ENCODE data around the gene SOBP. TPM values are rescaled to one million over a fixed set of nuclear protein-coding genes. Genes with fewer than 3 reads are reported as not detected.

Gene SOBP
- total and polyA plus RNA-seq, 5 donors from 2014 or later: 0.07 to 0.13 TPM; not detected in 3

DNA sequence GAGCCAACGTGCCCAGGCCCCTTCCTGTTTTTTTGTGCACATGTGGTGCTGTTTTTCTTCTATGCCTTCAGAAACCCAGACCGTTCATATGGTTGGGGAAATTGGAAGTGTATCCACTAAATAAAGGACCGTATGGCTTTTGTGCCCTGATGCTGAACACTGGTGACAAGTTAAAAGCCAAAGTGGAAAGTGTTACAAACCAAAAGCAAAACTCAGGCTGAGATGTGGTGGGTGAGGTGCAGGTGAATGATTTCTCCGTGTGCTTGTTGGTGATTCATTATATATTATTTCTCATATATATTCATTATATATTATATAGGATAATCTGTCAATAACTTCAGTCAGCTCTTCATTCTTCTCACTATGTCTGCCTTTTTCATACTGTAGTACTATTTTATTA is 148.6 kb downstream of the SOBP start:
- peaks cover 5% of the 10 kb centered on the region for H3K4me1 ChIP-seq (ENCODE audit: control insufficient read depth, insufficient read depth, low read length, poor library complexity, severe bottlenecking)
- no peaks in the 10 kb centered on the region for H3K9me3 ChIP-seq (ENCODE audit: control insufficient read depth in 2 of 2, low read length in 2 of 2)
- no peak overlapping the region for H3K27ac ChIP-seq (ENCODE audit: insufficient read depth, low read length, poor library complexity, severe bottlenecking)
- no peak for DNase-seq
- no peak for ATAC-seq (ENCODE audit: low read depth in 2 of 2)
- Mint-ChIP-seq H3K9me3 (peaks cover 0 to 1% (median 0%) of the 10 kb centered on the region in 7 donors), H3K4me1 (peaks cover 0 to 5% (median 0%) of the 10 kb centered on the region in 4 donors), H3K27ac (no peak overlapping the region), H3K36me3 (no peaks in the 10 kb centered on the region), H3K27me3 (peaks cover 60% of the 10 kb centered on the region), H3K4me3 (no peak overlapping the region)
- no peaks in the 10 kb centered on the region for H3K36me3 ChIP-seq (ENCODE audit: control insufficient read depth, insufficient read depth, low read length)
- peaks cover 36% of the 10 kb centered on the region for H3K27me3 ChIP-seq (ENCODE audit: control insufficient read depth, insufficient read depth, low read length)
- no peak overlapping the region for H3K4me3 ChIP-seq (ENCODE audit: low read depth, low read length)

DNA sequence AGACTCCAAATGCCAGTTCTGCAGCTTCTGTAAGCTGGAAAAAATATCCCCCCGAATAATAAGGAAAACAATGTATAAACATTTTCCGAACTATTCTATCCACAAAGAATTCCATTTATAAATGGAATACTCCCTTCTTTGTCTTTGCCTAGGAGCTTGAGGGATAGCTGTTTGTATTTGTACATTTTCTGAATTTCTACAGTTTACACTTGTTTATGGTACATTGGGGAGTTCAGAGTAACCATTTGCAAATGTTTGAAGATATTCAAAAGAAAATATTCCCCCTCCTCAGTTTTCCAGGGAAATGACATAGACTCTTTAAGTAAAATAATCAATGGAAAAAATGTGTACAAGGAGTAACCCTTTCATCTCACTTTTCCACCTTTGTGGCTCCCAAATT is 149.6 kb downstream of the SOBP start:
- H3K36me3 Mint-ChIP-seq: no peaks in the 10 kb centered on the region
- Histone ChIP-seq H3K4me3 (ENCODE audit: low read depth, low read length) (no peak overlapping the region), H3K4me1 (ENCODE audit: control insufficient read depth, insufficient read depth, low read length, poor library complexity, severe bottlenecking) (peaks cover 2% of the 10 kb centered on the region), H3K27me3 (ENCODE audit: control insufficient read depth, insufficient read depth, low read length) (peaks cover 35% of the 10 kb centered on the region), H3K9me3 (ENCODE audit: control insufficient read depth in 2 of 2, low read length in 2 of 2) (no peaks in the 10 kb centered on the region), H3K36me3 (ENCODE audit: control insufficient read depth, insufficient read depth, low read length) (no peaks in the 10 kb centered on the region), H3K27ac (ENCODE audit: insufficient read depth, low read length, poor library complexity, severe bottlenecking) (no peak overlapping the region)
- ATAC-seq (ENCODE audit: low read depth in 2 of 2) (no peak), DNase-seq (no peak)
- H3K9me3 Mint-ChIP-seq: peaks cover 0 to 1% (median 0%) of the 10 kb centered on the region in 7 donors
- no peak overlapping the region for H3K27ac Mint-ChIP-seq
- no peak overlapping the region for H3K4me3 Mint-ChIP-seq
- H3K4me1 Mint-ChIP-seq: no peaks in the 10 kb centered on the region
- H3K27me3 Mint-ChIP-seq: peaks cover 59% of the 10 kb centered on the region

DNA sequence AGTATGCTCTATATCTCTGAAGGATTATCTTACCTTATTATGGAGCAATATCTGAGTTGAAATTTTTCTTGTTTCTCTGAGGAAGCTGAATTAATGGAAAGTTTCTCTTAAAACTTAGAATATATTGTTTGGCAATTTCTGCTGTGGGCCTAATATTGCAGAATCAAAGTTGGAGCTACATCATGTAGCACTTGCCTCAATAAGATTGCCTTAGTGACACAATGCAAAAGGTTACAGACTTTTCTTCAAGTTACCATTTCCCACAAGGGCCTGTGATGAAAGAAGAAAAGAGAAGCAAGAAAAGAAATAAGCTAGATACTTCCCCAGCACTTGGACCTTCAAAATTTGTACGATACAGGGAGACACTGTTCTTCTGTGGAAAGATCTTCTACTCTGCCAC is 151.2 kb downstream of the SOBP start:
- no peaks in the 10 kb centered on the region for H3K9me3 ChIP-seq (ENCODE audit: control insufficient read depth in 2 of 2, low read length in 2 of 2)
- no peaks in the 10 kb centered on the region for H3K4me1 ChIP-seq (ENCODE audit: control insufficient read depth, insufficient read depth, low read length, poor library complexity, severe bottlenecking)
- ATAC-seq (ENCODE audit: low read depth in 2 of 2) (no peak), DNase-seq (no peak)
- H3K9me3 Mint-ChIP-seq: peaks cover 0 to 1% (median 0%) of the 10 kb centered on the region in 7 donors
- no peaks in the 10 kb centered on the region for H3K36me3 Mint-ChIP-seq
- peaks cover 27% of the 10 kb centered on the region for H3K27me3 ChIP-seq (ENCODE audit: control insufficient read depth, insufficient read depth, low read length)
- no peak overlapping the region for H3K27ac ChIP-seq (ENCODE audit: insufficient read depth, low read length, poor library complexity, severe bottlenecking)
- no peaks in the 10 kb centered on the region for H3K4me1 Mint-ChIP-seq
- H3K27me3 Mint-ChIP-seq: peaks cover 50% of the 10 kb centered on the region
- peak overlapping the region in 1 of 3 donors; percentile 12 for H3K27ac Mint-ChIP-seq
- no peak overlapping the region for H3K4me3 ChIP-seq (ENCODE audit: low read depth, low read length)
- H3K4me3 Mint-ChIP-seq: no peak overlapping the region
- no peaks in the 10 kb centered on the region for H3K36me3 ChIP-seq (ENCODE audit: control insufficient read depth, insufficient read depth, low read length)

DNA sequence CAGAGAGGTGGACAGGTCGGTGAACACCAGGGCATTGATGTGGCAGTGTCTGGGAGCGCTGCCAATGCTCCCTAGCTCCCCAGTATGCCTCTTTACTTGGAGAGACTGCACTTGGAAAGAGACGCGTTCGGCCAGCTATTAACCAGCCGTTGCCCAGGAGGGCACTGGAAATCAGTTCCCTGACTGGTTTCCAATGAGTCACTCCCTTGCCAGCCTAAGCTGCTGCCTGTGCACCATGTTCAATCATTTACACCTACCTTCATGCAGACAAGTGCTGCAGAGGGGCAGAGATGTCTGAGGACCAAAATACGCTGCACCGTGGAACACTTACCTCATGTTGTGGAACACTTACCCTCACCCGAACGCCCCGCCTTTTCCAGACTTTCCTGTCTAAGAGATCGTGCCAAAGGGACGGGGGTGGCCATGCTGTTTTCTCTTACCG is 151.6 kb downstream of the SOBP start:
- H3K27me3 ChIP-seq (ENCODE audit: control insufficient read depth, insufficient read depth, low read length): peaks cover 23% of the 10 kb centered on the region
- H3K27ac Mint-ChIP-seq: no peak overlapping the region
- no peaks in the 10 kb centered on the region for H3K9me3 ChIP-seq (ENCODE audit: control insufficient read depth in 2 of 2, low read length in 2 of 2)
- peaks cover 0 to 1% (median 0%) of the 10 kb centered on the region in 7 donors for H3K9me3 Mint-ChIP-seq
- no peaks in the 10 kb centered on the region for H3K36me3 Mint-ChIP-seq
- DNase-seq: no peak
- peaks cover 45% of the 10 kb centered on the region for H3K27me3 Mint-ChIP-seq
- ATAC-seq (ENCODE audit: low read depth in 2 of 2): no peak
- H3K4me1 ChIP-seq (ENCODE audit: control insufficient read depth, insufficient read depth, low read length, poor library complexity, severe bottlenecking): no peaks in the 10 kb centered on the region
- no peak overlapping the region for H3K4me3 Mint-ChIP-seq
- no peaks in the 10 kb centered on the region for H3K36me3 ChIP-seq (ENCODE audit: control insufficient read depth, insufficient read depth, low read length)
- H3K4me3 ChIP-seq (ENCODE audit: low read depth, low read length): no peak overlapping the region
- no peak overlapping the region for H3K27ac ChIP-seq (ENCODE audit: insufficient read depth, low read length, poor library complexity, severe bottlenecking)
- H3K4me1 Mint-ChIP-seq: no peaks in the 10 kb centered on the region

DNA sequence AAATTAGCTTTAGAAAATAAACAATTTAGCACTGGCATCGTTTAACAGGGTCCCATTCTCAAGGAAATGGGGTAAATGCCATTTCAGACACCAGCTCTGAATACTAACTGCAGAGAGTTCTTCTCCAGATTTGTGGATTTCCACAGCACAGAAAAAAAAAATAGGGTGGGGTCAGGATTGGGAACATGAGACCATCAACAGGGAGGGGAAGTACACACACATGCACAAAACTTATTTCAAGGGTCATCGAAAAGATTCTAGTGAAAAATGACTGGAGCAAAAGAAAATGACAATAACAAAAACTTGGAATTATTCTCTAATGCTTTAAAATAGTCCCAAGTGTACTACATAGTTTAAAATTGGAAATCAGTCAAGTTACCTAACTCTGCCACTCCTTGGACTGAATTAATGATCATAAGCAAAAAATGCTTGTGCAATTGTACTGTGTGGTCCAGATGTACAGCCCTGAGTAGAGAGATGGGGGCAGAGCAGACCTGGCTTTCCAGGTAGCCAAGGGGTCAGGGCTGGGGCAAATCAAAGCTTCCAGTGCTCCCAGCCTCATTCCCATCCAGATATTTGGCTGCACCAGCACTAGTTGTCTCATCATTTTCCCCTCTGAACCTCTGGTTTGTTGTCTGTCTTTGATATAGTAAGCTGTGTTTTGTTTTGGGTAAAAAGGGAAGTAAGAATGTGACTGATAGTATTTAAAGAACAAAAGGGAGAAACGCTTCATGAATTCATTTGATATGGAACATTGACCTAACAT is 152.4 kb downstream of the SOBP start:
- no peaks in the 10 kb centered on the region for H3K4me1 ChIP-seq (ENCODE audit: control insufficient read depth, insufficient read depth, low read length, poor library complexity, severe bottlenecking)
- Mint-ChIP-seq H3K4me3 (no peak overlapping the region), H3K27ac (no peak overlapping the region), H3K4me1 (no peaks in the 10 kb centered on the region), H3K9me3 (peaks cover 0 to 1% (median 0%) of the 10 kb centered on the region in 7 donors), H3K36me3 (no peaks in the 10 kb centered on the region), H3K27me3 (peaks cover 38% of the 10 kb centered on the region)
- no peak overlapping the region for H3K4me3 ChIP-seq (ENCODE audit: low read depth, low read length)
- H3K27ac ChIP-seq (ENCODE audit: insufficient read depth, low read length, poor library complexity, severe bottlenecking): no peak overlapping the region
- H3K9me3 ChIP-seq (ENCODE audit: control insufficient read depth in 2 of 2, low read length in 2 of 2): no peaks in the 10 kb centered on the region
- no peaks in the 10 kb centered on the region for H3K36me3 ChIP-seq (ENCODE audit: control insufficient read depth, insufficient read depth, low read length)
- H3K27me3 ChIP-seq (ENCODE audit: control insufficient read depth, insufficient read depth, low read length): peaks cover 17% of the 10 kb centered on the region
- DNase-seq: no peak
- no peak for ATAC-seq (ENCODE audit: low read depth in 2 of 2)

DNA sequence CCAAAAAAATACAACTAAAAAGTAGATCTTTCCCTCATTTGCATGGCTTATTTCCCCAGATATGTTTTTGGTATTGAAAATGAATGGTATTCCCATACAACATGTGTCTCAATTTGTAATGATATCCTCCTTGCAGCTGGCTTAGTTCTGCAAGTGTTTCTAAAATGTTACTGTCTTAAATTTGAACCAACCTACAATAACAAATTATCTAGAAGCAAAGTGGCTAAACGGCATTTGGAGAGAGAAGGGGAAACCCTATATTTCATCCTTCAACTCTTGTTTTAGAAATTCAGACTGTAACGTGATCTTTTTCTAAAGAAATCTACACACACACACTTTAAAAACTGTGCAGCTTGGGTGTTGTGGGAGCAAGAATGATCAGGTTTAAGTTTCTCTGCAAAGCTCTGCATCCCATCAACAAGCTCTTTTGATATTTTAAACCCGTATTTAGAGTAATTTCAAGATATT is 153.0 kb downstream of the SOBP start:
- Mint-ChIP-seq H3K27me3 (peaks cover 32% of the 10 kb centered on the region), H3K9me3 (peaks cover 0 to 1% (median 0%) of the 10 kb centered on the region in 7 donors), H3K36me3 (no peaks in the 10 kb centered on the region), H3K4me3 (no peak overlapping the region), H3K27ac (no peak overlapping the region), H3K4me1 (no peaks in the 10 kb centered on the region)
- Histone ChIP-seq H3K27ac (ENCODE audit: insufficient read depth, low read length, poor library complexity, severe bottlenecking) (no peak overlapping the region), H3K27me3 (ENCODE audit: control insufficient read depth, insufficient read depth, low read length) (peaks cover 16% of the 10 kb centered on the region), H3K9me3 (ENCODE audit: control insufficient read depth in 2 of 2, low read length in 2 of 2) (no peaks in the 10 kb centered on the region), H3K4me3 (ENCODE audit: low read depth, low read length) (no peak overlapping the region), H3K4me1 (ENCODE audit: control insufficient read depth, insufficient read depth, low read length, poor library complexity, severe bottlenecking) (no peaks in the 10 kb centered on the region), H3K36me3 (ENCODE audit: control insufficient read depth, insufficient read depth, low read length) (no peaks in the 10 kb centered on the region)
- DNase-seq (no peak), ATAC-seq (ENCODE audit: low read depth in 2 of 2) (no peak)

DNA sequence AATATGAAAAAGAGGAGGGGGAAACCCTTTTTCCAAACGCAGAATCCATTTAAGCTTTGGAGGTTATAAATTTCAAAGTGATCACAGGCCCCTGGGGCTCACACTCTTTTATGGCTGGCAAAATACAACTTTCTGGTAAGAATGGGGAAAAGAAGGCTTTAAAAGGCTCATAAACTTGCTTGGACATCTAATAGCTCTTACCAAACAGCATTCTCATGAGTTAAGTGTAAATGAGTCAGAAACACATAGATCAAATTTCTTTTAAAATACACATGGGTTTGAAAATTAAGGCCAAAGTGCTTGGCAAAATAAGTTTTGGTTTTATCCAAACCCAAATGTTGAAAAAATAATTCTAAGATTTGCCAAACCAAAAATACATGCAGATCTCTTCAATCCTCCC is 154.6 kb downstream of the SOBP start:
- Mint-ChIP-seq H3K36me3 (no peaks in the 10 kb centered on the region), H3K4me3 (no peak overlapping the region), H3K27me3 (peaks cover 31% of the 10 kb centered on the region), H3K4me1 (no peaks in the 10 kb centered on the region), H3K9me3 (peaks cover 0 to 1% (median 0%) of the 10 kb centered on the region in 7 donors), H3K27ac (no peak overlapping the region)
- Histone ChIP-seq H3K36me3 (ENCODE audit: control insufficient read depth, insufficient read depth, low read length) (no peaks in the 10 kb centered on the region), H3K9me3 (ENCODE audit: control insufficient read depth in 2 of 2, low read length in 2 of 2) (no peaks in the 10 kb centered on the region), H3K4me3 (ENCODE audit: low read depth, low read length) (no peak overlapping the region), H3K27ac (ENCODE audit: insufficient read depth, low read length, poor library complexity, severe bottlenecking) (no peak overlapping the region), H3K27me3 (ENCODE audit: control insufficient read depth, insufficient read depth, low read length) (peaks cover 14% of the 10 kb centered on the region), H3K4me1 (ENCODE audit: control insufficient read depth, insufficient read depth, low read length, poor library complexity, severe bottlenecking) (no peaks in the 10 kb centered on the region)
- no peak for DNase-seq
- no peak for ATAC-seq (ENCODE audit: low read depth in 2 of 2)

DNA sequence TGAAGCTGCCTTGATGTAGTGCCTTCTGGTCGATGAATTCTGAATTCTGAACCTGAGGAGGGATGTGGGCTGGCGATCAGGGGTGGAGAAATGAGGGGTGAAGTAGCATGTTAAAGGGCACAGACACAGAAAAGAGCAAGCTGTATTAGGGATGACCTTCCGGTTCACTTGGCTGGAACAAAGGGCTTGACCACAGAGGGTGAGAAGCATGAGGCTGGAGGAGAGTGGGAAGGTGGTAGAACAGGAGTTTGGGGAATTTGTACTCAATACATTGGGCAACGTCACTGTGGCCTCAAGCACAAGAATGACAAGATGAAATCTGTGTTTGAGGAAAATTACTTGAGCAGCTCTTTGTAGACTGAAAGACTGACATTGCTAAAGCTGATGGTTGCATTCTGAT is 155.8 kb downstream of the SOBP start:
- Mint-ChIP-seq H3K36me3 (no peaks in the 10 kb centered on the region), H3K4me1 (no peaks in the 10 kb centered on the region), H3K27me3 (peaks cover 23% of the 10 kb centered on the region), H3K4me3 (no peak overlapping the region), H3K27ac (no peak overlapping the region), H3K9me3 (no peaks in the 10 kb centered on the region)
- no peaks in the 10 kb centered on the region for H3K9me3 ChIP-seq (ENCODE audit: control insufficient read depth in 2 of 2, low read length in 2 of 2)
- no peak overlapping the region for H3K27ac ChIP-seq (ENCODE audit: insufficient read depth, low read length, poor library complexity, severe bottlenecking)
- H3K4me3 ChIP-seq (ENCODE audit: low read depth, low read length): no peak overlapping the region
- no peak for DNase-seq
- peaks cover 3% of the 10 kb centered on the region for H3K27me3 ChIP-seq (ENCODE audit: control insufficient read depth, insufficient read depth, low read length)
- H3K36me3 ChIP-seq (ENCODE audit: control insufficient read depth, insufficient read depth, low read length): no peaks in the 10 kb centered on the region
- no peaks in the 10 kb centered on the region for H3K4me1 ChIP-seq (ENCODE audit: control insufficient read depth, insufficient read depth, low read length, poor library complexity, severe bottlenecking)
- ATAC-seq (ENCODE audit: low read depth in 2 of 2): no peak

Data from CD4-positive, CD25-positive, alpha-beta regulatory T cell (primary cell).